HG03159 (cell line): ENCODE data around the gene SYAP1.
"Not testable (repeated sequence)": the region's sequence is repeated elsewhere in the genome, so short reads cannot be mapped to it uniquely, and the experiment has no call there.

Experiments
- ATAC-seq: cut with Tn5 transposase; IDR thresholded peaks from one replicate; pipeline ENCODE4 v1.9.1; 2021; ENCODE audit warnings: mild to moderate bottlenecking, moderate library complexity; ENCODE audit not compliant: unreplicated experiment

Gene SYAP1

GRCh38 chrX:16774746-16775145 is 55.3 kb downstream of the SYAP1 start:
- ATAC-seq, result no peak

- no peak for ATAC-seq
Observed at GRCh38 chrX:16778545-16778944, 59.1 kb downstream of the SYAP1 start.

GRCh38 chrX:16778993-16779392 is 59.6 kb downstream of the SYAP1 start:
- ATAC-seq, result no peak

- ATAC-seq, result not testable (repeated sequence)
Observed at GRCh38 chrX:16779815-16780214, 60.4 kb downstream of the SYAP1 start.

- ATAC-seq, result no peak
Observed at GRCh38 chrX:16783452-16783851, 64.0 kb downstream of the SYAP1 start.

- ATAC-seq, result not testable (repeated sequence)
Observed at GRCh38 chrX:16784440-16784839, 65.0 kb downstream of the SYAP1 start.

GRCh38 chrX:16785247-16786138 is 66.1 kb downstream of the SYAP1 start:
- ATAC-seq, result no peak

GRCh38 chrX:16786139-16786790 is 66.9 kb downstream of the SYAP1 start, which contains the start of gene TXLNG:
Gene TXLNG (plus strand): TSS chrX:16786466. CDS start chrX:16786488, 22 bp downstream.
- peak; percentile 98 for ATAC-seq

- ATAC-seq, result peak; percentile 22
Observed at GRCh38 chrX:16786791-16787735, 67.7 kb downstream of the SYAP1 start.

- ATAC-seq, result no peak
Observed at GRCh38 chrX:16788477-16788876, 69.1 kb downstream of the SYAP1 start.

- no peak for ATAC-seq
Observed at GRCh38 chrX:16796298-16796697, 76.9 kb downstream of the SYAP1 start.

GRCh38 chrX:16797358-16797757 is 77.9 kb downstream of the SYAP1 start:
- ATAC-seq, result no peak

- ATAC-seq, result no peak
Observed at GRCh38 chrX:16797841-16798240, 78.4 kb downstream of the SYAP1 start.

GRCh38 chrX:16804923-16805464 is 85.6 kb downstream of the SYAP1 start:
- no peak for ATAC-seq

- no peak for ATAC-seq
Observed at GRCh38 chrX:16807548-16807947, 88.1 kb downstream of the SYAP1 start.

- ATAC-seq, result no peak
Observed at GRCh38 chrX:16807976-16808542, 88.6 kb downstream of the SYAP1 start.

- ATAC-seq, result no peak
Observed at GRCh38 chrX:16814597-16814996, 95.2 kb downstream of the SYAP1 start.
